Measurements from ENCODE around the gene HAGH.

DNA sequence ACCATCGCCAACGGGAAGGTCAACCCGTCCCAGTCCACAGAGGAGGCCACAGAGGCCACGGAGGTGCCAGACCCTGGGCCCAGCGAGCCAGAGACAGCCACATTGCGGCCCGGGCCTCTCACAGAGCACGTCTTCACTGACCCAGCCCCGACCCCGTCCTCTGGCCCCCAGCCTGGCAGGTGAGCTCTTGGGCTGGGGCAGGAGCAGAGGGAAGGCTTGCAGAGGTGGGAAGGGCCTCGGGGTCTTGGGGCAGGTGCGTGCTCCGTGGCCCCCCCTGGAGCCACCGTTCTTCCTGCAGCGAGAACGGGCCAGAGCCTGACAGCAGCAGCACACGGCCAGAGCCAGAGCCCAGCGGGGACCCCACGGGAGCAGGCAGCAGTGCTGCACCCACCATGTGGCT lies 60.4 kb downstream of the HAGH start:
- TF ChIP-seq, protein P1, sequence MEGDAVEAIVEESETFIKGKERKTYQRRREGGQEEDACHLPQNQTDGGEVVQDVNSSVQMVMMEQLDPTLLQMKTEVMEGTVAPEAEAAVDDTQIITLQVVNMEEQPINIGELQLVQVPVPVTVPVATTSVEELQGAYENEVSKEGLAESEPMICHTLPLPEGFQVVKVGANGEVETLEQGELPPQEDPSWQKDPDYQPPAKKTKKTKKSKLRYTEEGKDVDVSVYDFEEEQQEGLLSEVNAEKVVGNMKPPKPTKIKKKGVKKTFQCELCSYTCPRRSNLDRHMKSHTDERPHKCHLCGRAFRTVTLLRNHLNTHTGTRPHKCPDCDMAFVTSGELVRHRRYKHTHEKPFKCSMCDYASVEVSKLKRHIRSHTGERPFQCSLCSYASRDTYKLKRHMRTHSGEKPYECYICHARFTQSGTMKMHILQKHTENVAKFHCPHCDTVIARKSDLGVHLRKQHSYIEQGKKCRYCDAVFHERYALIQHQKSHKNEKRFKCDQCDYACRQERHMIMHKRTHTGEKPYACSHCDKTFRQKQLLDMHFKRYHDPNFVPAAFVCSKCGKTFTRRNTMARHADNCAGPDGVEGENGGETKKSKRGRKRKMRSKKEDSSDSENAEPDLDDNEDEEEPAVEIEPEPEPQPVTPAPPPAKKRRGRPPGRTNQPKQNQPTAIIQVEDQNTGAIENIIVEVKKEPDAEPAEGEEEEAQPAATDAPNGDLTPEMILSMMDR (IDR thresholded peaks at IDR 0.05): no peak
- TF ChIP-seq, protein P2, sequence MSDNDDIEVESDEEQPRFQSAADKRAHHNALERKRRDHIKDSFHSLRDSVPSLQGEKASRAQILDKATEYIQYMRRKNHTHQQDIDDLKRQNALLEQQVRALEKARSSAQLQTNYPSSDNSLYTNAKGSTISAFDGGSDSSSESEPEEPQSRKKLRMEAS (IDR thresholded peaks at IDR 0.05): no peak
- TF ChIP-seq SREBF2 (IDR thresholded peaks at IDR 0.05): no peak
- no peak for TF ChIP-seq KDM1A (IDR thresholded peaks at IDR 0.05; ENCODE audit: low read depth)
- no peak for TF ChIP-seq CHD2 (IDR thresholded peaks at IDR 0.05; ENCODE audit: low read length, partially characterized antibody)
